ENCODE data around the gene ZMYND12. TPM values are rescaled to one million over a fixed set of nuclear protein-coding genes. Genes with fewer than 3 reads are reported as not detected.
A peak's percentile ranks its signal among the peaks of the same experiment; 100 is the strongest.

ZMYND12 gene
- total RNA-seq, 2 experiments from 2014 or later = 0.56 to 0.69 TPM

- Mint-ChIP-seq H3K36me3 (ENCODE audit: low read depth) (no peaks in the 10 kb centered on the region), H3K4me1 (no peaks in the 10 kb centered on the region), H3K27ac (no peak overlapping the region), H3K4me3 (no peak overlapping the region), H3K27me3 (no peaks in the 10 kb centered on the region), H3K9me3 (no peaks in the 10 kb centered on the region)
- ChIA-PET POLR2A (no interaction called here), CTCF (no interaction called here)
- no peak for DNase-seq
These were observed 41.0 kb downstream of the ZMYND12 start for GRCh38 chr1:42414551-42415496.

DNA sequence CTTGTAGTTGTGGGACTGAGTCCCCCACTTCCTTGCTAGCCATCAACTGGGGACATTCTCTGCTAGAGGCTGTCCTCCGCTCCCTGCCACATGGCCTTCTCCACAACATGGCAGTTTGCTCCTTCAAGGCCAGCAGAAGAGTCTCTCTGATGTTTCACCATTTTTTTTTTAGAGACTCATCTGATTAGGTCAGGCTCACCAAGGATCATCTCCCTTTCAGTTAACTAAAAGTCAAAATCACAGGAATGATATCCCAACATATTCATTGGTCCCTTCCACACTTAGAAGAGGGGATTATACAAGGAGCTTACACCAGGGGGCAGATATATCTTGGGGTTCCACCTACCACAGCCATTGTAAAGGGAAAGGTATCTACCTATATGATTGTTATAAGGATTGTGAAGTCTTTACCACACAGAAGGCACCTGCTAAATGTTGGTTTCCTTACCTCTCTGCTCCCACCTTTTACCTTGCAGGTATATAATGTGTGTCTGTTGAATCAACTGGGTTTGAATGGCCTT, 51.9 kb downstream of the ZMYND12 start:
- H3K27ac Mint-ChIP-seq = no peak overlapping the region
- no peaks in the 10 kb centered on the region for H3K4me1 Mint-ChIP-seq
- H3K27me3 Mint-ChIP-seq = no peaks in the 10 kb centered on the region
- ChIA-PET CTCF (interaction anchor here (2.0 kb wide), 1 partner anchor 12 kb away, joined by 6 read pairs; no protein-coding TSS in a partner anchor), POLR2A (no interaction called here)
- no peak for DNase-seq
- no peak overlapping the region for H3K4me3 Mint-ChIP-seq
- H3K36me3 Mint-ChIP-seq (ENCODE audit: low read depth) = no peaks in the 10 kb centered on the region
- no peaks in the 10 kb centered on the region for H3K9me3 Mint-ChIP-seq

- H3K36me3 Mint-ChIP-seq (ENCODE audit: low read depth) = no peaks in the 10 kb centered on the region
- H3K27me3 Mint-ChIP-seq = no peaks in the 10 kb centered on the region
- H3K9me3 Mint-ChIP-seq = no peaks in the 10 kb centered on the region
- no peak overlapping the region for H3K4me3 Mint-ChIP-seq
- CTCF ChIA-PET = no interaction called here
- H3K27ac Mint-ChIP-seq = no peak overlapping the region
- POLR2A ChIA-PET = no interaction called here
- no peaks in the 10 kb centered on the region for H3K4me1 Mint-ChIP-seq
- no peak for DNase-seq
These were observed 56.3 kb downstream of the ZMYND12 start for GRCh38 chr1:42399315-42400100.

DNA sequence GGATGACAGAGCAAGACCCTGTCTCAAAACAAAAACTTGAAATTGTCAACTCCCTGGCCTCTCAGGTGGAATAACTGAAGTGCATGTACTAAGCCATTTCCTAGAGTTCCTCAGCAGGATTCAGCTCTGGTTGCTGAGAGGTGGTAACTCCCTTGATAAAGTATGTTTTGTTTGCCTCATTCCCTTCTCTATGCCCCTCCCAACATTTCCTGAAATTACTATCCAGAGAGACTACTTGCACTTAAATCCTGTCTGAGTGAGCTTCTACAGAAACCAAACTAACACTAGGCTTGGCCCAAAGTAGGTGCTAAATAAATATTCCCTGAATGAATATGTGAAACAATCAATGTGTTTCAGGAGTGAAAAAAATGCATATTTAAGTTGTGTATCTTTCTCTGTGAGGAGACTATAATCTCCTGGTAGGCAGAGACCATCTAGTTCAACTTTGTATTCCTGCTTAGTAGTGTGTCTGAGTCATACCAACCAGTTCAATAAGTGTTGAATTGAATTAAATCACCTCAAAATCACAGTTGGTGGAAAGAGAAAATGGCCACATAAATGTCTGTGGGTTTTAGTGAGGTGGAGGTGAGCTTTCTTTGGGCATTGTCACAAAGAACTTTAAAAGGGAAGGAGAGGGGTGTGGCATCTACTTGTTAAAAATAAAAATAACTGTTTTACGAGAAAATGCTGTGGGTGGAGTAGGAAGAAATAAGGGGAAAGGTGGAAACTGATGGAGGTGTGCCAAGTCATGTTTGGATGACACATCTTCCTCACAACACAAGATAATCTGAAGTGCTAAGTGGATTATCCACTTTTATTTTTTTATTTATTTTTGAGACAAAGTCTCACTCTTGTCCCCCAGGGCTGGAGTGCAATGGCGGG, 62.6 kb downstream of the ZMYND12 start:
- H3K4me3 Mint-ChIP-seq = no peak overlapping the region
- H3K36me3 Mint-ChIP-seq (ENCODE audit: low read depth) = no peaks in the 10 kb centered on the region
- CTCF ChIA-PET = no interaction called here
- H3K9me3 Mint-ChIP-seq = no peaks in the 10 kb centered on the region
- H3K27ac Mint-ChIP-seq = no peak overlapping the region
- peaks cover 6% of the 10 kb centered on the region for H3K4me1 Mint-ChIP-seq
- DNase-seq = no peak
- no peaks in the 10 kb centered on the region for H3K27me3 Mint-ChIP-seq
- POLR2A ChIA-PET = interaction anchor here (0.7 kb wide), 1 partner anchor 64 kb away, joined by 5 read pairs; no protein-coding TSS in a partner anchor

DNA sequence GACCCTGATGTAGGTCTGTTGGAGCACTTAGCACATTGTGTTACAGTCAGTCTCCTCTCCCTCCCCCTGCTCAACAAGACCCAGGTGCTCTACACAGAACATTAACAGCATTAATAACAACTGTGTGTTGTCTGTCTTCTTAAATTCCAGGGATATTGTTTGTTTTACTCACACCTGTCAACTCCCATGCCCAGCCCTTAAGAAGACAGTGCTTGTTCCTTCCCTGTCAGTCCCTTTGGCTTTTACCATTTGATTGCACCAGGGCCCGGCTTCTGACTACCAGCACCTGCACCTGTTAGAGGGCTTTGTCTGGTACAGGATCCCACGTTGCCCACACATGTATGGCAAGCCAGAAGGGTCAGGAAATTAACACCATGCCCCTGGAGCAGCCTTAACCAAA, 63.6 kb downstream of the ZMYND12 start:
- DNase-seq = no peak
- Mint-ChIP-seq H3K27me3 (no peaks in the 10 kb centered on the region), H3K36me3 (ENCODE audit: low read depth) (no peaks in the 10 kb centered on the region), H3K9me3 (no peaks in the 10 kb centered on the region), H3K4me3 (no peak overlapping the region), H3K27ac (no peak overlapping the region), H3K4me1 (peaks cover 6% of the 10 kb centered on the region)
- ChIA-PET CTCF (no interaction called here), POLR2A (no interaction called here)

DNA sequence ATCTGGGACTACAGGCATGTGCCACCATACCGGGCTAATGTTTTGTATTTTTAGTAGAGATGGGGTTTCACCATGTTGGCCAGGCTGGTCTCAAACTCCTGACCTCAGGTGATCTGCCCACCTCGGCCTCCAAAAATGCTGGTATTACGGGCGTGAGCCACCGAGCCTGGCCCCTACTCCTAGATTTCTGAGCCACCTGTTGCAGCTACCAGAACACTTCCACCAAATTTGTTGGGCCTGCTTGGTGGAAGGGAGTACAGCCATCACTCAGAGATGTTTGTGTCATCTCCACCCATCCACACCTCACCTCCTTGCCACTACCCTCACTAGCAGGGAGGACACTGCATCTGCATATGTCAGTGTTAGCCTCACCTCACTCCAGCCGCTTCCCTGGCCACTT, 69.8 kb downstream of the ZMYND12 start:
- Mint-ChIP-seq H3K4me1 (peaks cover 8% of the 10 kb centered on the region), H3K36me3 (ENCODE audit: low read depth) (no peaks in the 10 kb centered on the region), H3K27ac (no peak overlapping the region), H3K4me3 (no peak overlapping the region), H3K9me3 (no peaks in the 10 kb centered on the region), H3K27me3 (peaks cover 25% of the 10 kb centered on the region)
- no peak for DNase-seq
- ChIA-PET CTCF (no interaction called here), POLR2A (no interaction called here)

DNA sequence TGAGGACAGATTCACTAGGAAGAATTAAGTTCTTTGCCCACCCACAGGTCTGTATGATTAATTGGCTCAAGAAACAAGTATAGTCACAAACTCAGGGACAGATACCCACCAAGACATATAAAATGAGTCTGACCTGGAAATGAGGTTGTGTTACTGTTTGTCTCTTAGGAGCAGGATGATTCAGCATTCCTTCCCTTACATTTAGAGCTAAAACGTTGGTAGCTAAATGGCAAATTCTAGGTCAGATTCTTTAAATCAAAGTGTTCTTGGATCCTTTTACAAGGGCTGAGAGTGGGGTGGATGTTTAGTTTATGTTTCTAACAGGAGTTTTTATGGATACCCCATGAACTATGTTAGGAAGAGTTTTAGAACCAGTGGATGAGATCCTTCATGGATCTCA, 70.5 kb downstream of the ZMYND12 start:
- POLR2A ChIA-PET = no interaction called here

DNA sequence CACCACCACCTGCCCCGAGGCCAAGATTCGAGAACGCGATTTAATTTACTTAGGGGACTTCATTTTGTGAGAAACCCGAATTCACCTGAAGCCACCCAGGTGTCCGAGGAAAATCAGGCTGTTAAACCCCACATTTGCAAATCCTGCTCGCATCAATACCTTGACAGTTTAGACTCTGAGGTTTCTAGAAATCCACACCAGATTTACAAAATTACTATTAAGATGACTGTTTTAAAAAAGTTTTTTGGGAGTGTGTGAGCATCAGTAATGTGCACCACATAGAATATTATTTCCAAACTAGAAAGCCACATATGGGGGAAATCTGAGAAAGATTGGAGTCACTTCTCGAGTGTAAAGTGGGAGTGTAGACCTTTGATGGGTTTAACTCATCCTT, 74.5 kb downstream of the ZMYND12 start:
- Mint-ChIP-seq H3K4me3 (peak overlapping the region; percentile 68), H3K9me3 (no peaks in the 10 kb centered on the region), H3K4me1 (peaks cover 15% of the 10 kb centered on the region), H3K36me3 (ENCODE audit: low read depth) (no peaks in the 10 kb centered on the region), H3K27me3 (peaks cover 46% of the 10 kb centered on the region), H3K27ac (no peak overlapping the region)
- POLR2A ChIA-PET = no interaction called here
- DNase-seq = no peak
- CTCF ChIA-PET = interaction anchor here (0.9 kb wide), 1 partner anchor 208 kb away, joined by 3 read pairs; no protein-coding TSS in a partner anchor

More for the DNA sequence above, 70.5 kb downstream of the ZMYND12 start:
- CTCF ChIA-PET = no interaction called here
- no peaks in the 10 kb centered on the region for H3K36me3 Mint-ChIP-seq (ENCODE audit: low read depth)
- no peaks in the 10 kb centered on the region for H3K9me3 Mint-ChIP-seq
- H3K4me1 Mint-ChIP-seq = peaks cover 8% of the 10 kb centered on the region
- H3K27me3 Mint-ChIP-seq = peaks cover 25% of the 10 kb centered on the region
- no peak overlapping the region for H3K4me3 Mint-ChIP-seq
- H3K27ac Mint-ChIP-seq = no peak overlapping the region
- DNase-seq = no peak

DNA sequence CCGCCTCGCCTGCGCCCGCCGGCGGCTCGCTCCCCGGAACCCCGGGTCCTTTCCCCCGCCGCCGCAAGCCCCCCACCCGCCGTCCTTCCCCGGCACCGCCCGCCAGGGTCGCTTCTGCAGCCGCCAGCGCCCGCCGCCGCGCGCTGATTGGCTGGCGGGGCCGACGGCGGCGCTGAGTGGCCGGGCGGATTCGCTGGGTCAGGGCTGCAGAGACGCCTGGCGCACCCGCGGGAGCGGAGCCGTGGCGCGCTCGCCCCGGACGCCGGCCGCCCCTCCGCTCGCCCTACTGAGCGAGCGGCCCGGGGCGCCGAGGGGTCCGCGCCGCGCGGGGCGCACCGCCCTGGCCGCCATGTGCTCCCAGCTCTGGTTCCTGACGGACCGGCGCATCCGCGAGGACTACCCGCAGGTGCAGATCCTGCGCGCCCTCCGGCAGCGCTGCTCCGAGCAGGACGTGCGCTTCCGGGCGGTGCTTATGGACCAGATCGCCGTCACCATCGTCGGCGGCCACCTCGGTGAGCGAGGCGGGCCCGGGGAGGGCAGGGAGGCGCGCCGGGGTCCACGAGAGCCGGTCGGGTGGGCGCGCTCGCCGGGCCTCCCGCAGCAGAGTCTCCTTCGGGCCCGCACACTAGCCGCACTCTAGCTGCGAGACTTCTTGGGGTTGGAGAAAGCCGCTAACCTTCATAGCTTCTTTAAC, 75.1 kb downstream of the ZMYND12 start, which contains the start of gene RIMKLA:
TSS of gene RIMKLA (plus strand) at position 207 of the 694 bp plus-strand sequence. CDS start at position 350, 143 bp downstream.
- CTCF ChIA-PET = interaction anchor here (0.9 kb wide), 1 partner anchor 207 kb away, joined by 3 read pairs; no protein-coding TSS in a partner anchor
- Mint-ChIP-seq H3K4me3 (peak within 1 kb of the TSS; percentile 73), H3K27me3 (peaks cover 46% of the 10 kb centered on the region), H3K36me3 (ENCODE audit: low read depth) (no peaks in the 10 kb centered on the region), H3K4me1 (peaks cover 15% of the 10 kb centered on the region), H3K27ac (peak within 1 kb of the TSS; percentile 39), H3K9me3 (no peaks in the 10 kb centered on the region)
- peak; percentile 43 for DNase-seq
- POLR2A ChIA-PET = no interaction called here
